RCC 7860 (cell line): ENCODE results near the gene B3GALT4.
"Not testable (repeated sequence)": the region's sequence is repeated elsewhere in the genome, so short reads cannot be mapped to it uniquely, and the experiment has no call there.

Source experiments
- DNase-seq: peaks from one replicate; pipeline ENCODE4 v3.0.0-alpha.2; 2015; ENCODE audit warnings: low spot score
- FAIRE-seq: peaks from 2 replicates; lab custom pipeline; 2012; peaks lifted over from hg19 to GRCh38; lab: Jason Lieb, UNC

B3GALT4 gene, protein sequence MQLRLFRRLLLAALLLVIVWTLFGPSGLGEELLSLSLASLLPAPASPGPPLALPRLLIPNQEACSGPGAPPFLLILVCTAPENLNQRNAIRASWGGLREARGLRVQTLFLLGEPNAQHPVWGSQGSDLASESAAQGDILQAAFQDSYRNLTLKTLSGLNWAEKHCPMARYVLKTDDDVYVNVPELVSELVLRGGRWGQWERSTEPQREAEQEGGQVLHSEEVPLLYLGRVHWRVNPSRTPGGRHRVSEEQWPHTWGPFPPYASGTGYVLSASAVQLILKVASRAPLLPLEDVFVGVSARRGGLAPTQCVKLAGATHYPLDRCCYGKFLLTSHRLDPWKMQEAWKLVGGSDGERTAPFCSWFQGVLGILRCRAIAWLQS

DNA sequence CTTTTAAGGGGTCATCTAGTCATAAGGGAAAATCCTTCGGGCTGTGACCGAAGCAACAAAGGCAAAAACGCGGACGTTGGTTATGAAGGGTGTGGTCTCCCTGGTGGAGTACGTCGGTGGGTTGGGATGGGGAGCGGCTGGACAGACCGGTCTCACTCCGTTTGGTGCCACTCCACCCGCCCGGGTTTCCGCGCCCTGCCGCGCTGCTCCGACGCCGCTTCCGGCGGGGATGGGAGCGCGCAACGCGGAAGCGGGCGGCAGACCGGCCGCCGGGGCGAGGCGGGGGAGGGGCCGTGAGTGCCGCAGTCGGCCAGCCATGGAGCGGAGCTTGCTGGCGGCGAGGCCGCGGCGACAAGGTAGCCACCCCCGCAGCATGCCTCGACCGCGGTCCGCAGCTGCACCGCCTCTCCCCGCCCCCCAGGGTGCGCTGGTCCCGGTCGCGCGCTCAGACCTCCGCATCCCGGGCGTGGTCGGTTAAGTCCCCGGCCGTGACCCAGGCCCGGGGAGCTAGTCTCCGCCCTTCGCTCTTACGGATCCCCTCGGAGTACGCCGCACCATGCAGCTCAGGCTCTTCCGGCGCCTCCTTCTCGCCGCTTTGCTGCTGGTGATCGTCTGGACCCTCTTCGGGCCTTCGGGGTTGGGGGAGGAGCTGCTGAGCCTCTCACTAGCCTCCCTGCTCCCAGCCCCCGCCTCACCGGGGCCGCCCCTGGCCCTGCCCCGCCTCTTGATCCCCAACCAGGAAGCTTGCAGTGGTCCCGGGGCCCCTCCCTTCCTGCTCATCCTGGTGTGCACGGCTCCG lies at the start of gene B3GALT4:
B3GALT4 (plus strand) TSS at position 260 of the 799 bp plus-strand sequence; CDS start at position 557, 297 bp downstream.
- no peak for FAIRE-seq

DNA sequence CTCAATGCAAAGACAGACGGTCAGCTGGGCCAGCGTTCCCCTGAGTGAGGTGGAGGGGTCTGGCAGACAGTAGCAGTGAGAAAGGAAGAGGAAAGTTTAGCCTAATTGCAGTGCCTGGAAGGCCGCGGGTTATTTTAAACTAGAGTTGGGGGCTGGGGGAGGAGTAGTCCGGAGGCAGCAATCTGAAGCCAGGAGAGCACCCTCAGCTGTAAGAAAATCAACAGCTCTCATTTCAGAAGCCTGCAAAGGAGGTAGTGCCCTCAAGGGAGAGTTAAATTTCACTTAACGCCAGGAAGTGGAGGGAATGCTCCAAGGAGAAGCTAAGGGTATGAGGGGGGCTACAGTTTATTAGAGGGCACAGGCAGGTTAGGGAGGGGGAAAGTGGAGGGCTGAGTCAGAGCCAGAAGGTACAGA lies 41.7 kb upstream of the B3GALT4 start:
- FAIRE-seq (no peak), DNase-seq (no peak)

More for the DNA sequence above, at the start of gene B3GALT4:
- DNase-seq, result peak; percentile 38

GRCh38 chr6:33236328-33236727 lies 40.6 kb upstream of the B3GALT4 start:
- FAIRE-seq (no peak), DNase-seq (no peak)

- FAIRE-seq, result no peak
Observed at GRCh38 chr6:33236852-33237251, 40.1 kb upstream of the B3GALT4 start.

GRCh38 chr6:33237741-33238140 lies 39.2 kb upstream of the B3GALT4 start:
- no peak for FAIRE-seq

More at GRCh38 chr6:33236852-33237251, 40.1 kb upstream of the B3GALT4 start:
- DNase-seq, result no peak

DNA sequence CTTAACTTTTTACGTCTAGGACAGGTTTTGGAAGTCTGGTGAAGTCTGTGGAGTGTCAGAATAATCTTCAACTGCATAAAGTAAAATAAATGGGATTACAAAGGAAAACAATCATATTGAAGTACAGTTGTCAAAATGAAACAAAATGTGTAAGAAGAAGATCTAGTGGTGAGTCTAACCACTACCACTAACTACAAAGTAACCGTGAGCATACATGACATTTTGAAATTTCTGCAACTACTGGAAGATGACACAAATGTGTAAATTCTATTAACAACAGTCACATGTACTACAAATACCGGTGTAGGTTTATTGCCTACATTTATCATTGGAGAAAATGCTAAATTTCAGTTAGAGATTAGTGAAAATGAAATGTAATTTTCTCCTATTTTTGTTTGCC lies 35.0 kb upstream of the B3GALT4 start:
- FAIRE-seq (no peak), DNase-seq (no peak)

More at GRCh38 chr6:33237741-33238140, 39.2 kb upstream of the B3GALT4 start:
- DNase-seq, result no peak

DNA sequence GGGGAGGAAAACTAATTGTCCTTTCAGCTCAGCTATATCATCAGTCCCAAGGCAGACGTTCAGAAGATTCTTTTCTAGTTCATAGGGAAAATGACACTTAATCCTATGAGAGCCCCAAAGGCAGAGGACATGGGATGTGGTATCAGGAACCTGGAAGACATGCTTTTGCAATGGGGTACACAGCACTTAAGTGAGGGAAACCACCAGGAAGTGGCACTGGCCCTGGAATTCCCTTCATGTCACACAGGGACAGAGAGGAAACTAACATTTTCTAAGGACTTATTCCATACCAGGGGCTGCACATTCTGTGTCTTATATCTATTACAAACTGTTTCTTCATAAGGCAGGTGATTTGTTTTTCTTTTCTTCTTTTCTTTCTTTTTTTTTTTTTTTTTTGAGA lies 33.4 kb upstream of the B3GALT4 start:
- no peak for DNase-seq
- FAIRE-seq, result no peak

GRCh38 chr6:33247977-33248642 lies 28.8 kb upstream of the B3GALT4 start:
- FAIRE-seq (no peak), DNase-seq (peak; percentile 66)

DNA sequence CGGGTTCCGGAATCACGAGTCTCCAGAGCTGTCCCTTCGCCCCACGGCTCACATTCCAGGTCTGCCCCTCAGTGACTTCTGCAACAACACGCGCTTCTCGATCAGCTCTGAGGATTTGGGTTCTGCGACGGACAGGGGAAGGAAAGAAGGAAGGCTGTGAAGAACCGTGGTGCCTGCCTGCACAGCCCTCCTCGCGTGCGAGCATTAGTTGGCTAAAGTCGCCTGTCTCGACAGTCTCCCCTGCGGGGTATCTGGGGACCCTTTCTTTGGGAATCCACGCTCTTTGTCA lies 28.3 kb upstream of the B3GALT4 start:
- DNase-seq, result no peak
- no peak for FAIRE-seq

DNA sequence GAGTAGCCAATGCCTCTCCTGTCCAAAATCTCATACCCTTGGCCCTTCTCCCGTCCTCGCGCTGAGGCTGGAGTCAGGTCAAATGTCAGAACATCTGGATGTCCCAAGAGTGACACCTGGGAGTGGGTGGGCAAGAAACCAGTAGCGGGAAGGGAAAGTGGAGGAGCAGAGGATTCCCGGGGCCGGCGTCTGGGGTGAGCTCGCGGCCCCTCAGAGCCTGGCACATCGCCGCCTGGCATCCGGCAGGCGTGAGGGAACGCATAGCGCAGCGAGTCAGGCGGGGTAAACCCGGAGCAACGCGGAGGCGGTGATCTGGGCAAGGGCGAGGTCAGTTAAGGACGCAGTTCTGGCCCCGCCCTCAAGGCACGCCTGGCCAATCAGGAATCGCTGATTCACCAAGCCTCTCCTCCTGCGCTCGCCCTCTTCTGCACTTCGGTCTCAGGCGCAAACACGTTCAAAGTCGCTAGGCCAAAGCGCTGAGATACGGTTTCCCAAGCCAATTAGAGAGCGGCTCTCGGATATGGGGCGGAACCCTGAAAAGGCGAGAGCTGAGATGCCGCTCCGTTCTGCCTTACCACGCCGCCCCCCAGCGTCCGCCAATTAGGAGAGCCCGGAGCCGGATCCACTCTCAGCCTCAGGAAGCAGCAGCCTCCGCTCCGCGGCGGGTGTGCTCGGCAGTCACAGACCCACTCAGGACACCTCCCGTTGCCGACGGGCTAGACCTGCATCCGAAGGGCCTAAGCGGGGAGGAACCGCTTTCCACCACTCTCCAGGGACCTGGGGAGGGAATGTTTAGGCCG lies 27.8 kb upstream of the B3GALT4 start:
- FAIRE-seq, result peak; percentile 86
- peak; percentile 96 for DNase-seq

DNA sequence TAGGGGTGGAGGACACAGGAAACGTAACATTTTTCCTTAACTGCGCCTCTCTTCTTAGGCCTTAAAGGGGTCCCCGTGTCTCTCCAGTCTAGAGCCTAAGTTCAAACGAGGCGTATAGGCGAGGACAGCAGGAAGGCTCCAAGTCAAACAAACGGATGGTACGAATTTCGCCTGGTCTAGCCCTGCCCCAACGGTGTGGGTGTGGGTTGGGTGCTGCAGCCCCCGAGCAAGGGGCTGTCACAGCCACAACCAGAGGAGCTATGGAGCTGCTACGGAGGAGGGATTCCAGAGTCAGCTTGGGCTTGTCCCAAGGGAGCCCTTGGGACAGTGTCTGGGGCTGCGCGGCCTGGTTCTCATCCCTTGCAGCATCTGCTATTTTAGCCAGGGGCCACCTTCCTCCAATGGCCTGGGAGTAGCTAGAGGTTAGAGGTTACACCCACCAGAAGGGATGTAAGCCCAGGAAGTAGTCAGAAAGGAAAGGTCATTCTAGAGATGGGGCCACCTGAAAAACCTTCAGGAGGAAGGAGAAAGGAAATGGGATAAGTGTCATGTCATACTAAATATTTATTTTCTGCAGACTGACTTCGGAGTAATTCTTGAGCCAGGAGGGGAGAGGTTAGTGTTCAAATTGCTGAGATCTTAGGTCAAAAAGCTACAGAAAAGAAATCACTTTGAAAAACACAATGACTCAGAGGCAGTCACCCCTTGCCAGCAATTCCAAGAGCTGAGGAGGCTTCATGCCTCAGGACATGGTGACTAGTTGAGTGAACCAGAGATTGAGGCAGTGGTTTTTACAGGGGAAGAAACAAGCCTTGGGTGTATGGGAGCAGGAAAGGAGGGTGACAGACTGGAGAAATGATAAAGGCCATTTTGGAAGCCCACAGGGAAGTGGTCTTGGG lies 26.9 kb upstream of the B3GALT4 start:
- FAIRE-seq (no peak), DNase-seq (peak; percentile 57)

- DNase-seq, result no peak
- FAIRE-seq, result no peak
Observed at GRCh38 chr6:33250731-33251130, 26.2 kb upstream of the B3GALT4 start.

DNA sequence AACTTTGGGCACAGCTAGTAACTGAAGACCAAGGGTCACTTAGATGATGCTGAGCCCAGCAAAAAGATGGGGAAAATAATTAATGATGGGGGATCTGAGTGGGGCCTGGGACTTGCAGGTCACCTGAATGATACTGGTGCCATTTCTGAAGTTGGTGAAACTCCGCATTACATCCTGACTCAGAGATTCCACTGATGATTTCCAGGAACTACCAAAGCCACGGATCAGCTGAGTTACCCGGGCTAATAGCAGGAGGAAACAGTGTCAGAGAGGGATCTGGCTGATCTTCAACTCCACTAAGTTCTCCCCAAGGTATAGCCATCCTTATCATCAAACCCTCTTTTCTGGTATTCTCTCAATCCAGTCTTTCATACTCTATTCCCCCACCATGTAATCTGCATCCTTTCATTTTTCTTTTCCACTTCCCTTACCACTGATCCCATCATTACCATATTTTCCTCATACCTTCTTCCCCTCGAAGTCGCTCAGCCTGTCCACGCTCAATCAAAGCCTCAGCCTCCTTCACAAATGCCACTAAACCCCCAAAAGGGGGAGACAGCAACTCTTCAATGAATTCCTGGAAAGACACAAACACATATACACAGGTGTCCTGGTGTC lies 25.4 kb upstream of the B3GALT4 start:
- no peak for FAIRE-seq
- no peak for DNase-seq

DNA sequence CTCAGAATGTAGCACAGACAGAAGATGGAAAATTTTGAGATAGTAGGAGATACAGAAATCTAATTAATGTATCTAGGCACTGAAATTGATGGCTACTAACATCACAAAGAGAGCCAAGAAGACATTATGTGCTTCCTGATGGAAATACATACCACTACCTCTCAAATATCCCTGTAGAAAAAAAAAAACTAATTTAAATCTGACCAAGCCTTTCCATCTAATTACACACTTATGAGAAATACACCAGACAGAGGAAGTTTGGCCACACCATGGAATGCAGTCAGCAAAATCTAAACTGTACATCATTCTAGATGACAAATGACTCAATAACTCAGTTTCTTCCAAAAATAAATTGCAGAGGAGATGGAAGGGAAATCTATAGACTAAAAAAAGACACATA lies 24.2 kb upstream of the B3GALT4 start:
- DNase-seq (no peak), FAIRE-seq (no peak)

- DNase-seq (no peak), FAIRE-seq (no peak)
Observed at GRCh38 chr6:33254591-33254990, 22.3 kb upstream of the B3GALT4 start.

- no peak for DNase-seq
- FAIRE-seq, result no peak
Observed at GRCh38 chr6:33259032-33259431, 17.9 kb upstream of the B3GALT4 start.

DNA sequence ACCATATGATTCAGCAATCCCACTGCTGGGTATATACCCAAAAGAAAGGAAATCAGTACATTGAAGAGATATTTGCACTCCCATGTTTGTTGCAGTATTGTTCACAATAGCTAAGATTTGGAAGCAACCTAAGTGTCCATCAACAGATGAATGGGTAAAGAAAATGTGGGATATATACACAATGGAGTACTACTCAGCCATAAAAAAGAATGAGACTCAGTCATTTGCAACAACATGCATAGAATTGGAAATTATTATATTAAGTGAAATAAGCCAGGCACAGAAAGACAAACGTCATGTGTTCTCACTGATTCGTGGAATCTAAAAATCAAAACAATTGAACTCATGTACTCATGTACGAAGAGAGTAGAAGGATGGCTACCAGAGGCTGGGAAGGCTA lies 14.4 kb upstream of the B3GALT4 start:
- not testable (repeated sequence) for DNase-seq, FAIRE-seq

DNA sequence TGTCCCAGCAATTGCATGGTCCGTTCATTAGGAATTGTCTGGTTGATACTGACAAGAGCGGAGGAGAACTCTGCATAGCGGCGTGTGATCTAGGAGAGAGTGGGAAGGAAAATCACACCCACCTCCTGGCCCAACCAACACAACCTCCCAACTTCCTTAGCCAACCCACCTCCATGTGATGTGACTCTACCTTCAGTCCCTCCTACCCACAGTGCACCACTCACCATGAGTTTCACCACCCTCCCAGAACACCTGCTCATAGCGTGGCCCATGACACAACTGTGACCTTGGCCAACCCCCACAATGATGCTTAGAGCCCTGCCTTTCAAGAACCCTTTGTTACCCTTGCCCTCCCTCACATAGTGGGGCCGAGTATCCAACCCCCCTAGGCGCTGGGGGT lies 12.9 kb upstream of the B3GALT4 start:
- FAIRE-seq, result no peak
- DNase-seq, result no peak

DNA sequence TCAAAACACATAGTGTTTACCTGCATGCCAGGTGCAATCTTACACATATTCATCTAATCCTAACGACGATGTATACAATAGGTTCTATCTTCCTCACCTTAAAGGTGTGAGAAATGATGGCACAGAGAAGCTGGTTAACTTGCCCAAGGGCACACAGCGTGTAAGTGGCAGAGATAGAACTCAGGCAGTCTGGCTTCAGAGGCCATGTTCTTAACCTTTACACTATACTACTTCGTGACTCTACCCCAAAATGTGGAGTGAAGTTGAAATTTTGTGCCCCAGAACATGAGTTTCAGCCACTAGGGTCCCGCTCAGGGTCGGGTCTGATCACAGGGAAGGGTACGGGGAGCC lies 5.8 kb upstream of the B3GALT4 start:
- FAIRE-seq, result no peak

More for the DNA sequence above, 5.8 kb upstream of the B3GALT4 start:
- DNase-seq, result no peak
